Measurements from ENCODE around the gene RAP1GAP2. TPM values are rescaled to one million over a fixed set of nuclear protein-coding genes. Genes with fewer than 3 reads are reported as not detected.

RAP1GAP2 gene
- total RNA-seq, 2 experiments from 2014 or later: 0.81 to 0.86 TPM

DNA sequence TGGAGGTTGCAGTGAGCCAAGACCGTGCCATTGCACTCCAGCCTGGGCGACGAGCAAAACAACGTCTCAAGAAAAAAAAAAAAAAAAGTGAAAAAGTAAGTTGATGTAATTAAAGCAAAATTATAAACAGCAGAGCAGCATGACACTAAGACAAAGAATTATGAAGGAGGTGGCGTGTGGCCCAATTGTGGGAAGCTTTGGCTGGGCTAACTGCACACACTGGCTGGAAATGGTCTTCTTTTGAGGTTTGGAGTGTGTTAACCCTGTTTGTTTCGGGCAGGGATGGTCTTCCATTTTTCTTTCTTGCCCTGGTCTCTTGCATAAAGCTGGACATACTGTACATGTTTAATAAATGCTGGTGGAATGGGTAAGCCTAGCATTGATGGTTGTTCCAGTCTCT lies 54.8 kb downstream of the RAP1GAP2 start:
- DNase-seq: no peak
- Mint-ChIP-seq H3K27me3 (ENCODE audit: low read depth) (peaks cover 25% of the 10 kb centered on the region), H3K4me1 (ENCODE audit: low read depth) (peaks cover 26% of the 10 kb centered on the region), H3K9me3 (no peaks in the 10 kb centered on the region), H3K27ac (no peak overlapping the region), H3K4me3 (no peak overlapping the region), H3K36me3 (ENCODE audit: low read depth) (no peaks in the 10 kb centered on the region)
- intact Hi-C loops (cut with micrococcal nuclease): no loop called here
- CTCF ChIA-PET: interaction anchor here (0.6 to 2.0 kb wide), 5 partner anchors 22 to 162 kb away, joined by 3 to 7 read pairs (median 6); no protein-coding TSS in a partner anchor

DNA sequence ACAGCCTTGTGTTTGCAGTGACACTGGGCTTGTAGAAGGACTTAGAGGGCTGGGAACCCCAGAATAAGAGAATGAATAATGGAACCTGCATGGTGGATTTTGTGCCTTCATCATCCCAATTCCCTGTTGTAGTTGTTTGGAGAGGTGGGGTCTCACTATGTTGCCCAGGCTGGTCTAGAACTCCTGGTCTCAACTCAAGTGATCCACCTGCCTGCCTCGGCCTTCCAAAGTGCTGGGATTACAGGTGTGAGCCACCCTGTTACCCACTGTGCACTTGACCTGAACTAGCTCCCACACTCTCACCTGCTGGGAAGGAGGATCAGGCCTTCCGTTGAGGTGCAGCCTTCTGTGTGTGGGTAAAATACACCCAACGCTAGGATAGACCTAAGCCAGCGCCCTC lies 55.4 kb downstream of the RAP1GAP2 start:
- Mint-ChIP-seq H3K4me1 (ENCODE audit: low read depth) (peaks cover 26% of the 10 kb centered on the region), H3K36me3 (ENCODE audit: low read depth) (no peaks in the 10 kb centered on the region), H3K27ac (no peak overlapping the region), H3K4me3 (no peak overlapping the region), H3K27me3 (ENCODE audit: low read depth) (peaks cover 27% of the 10 kb centered on the region), H3K9me3 (no peaks in the 10 kb centered on the region)
- no peak for DNase-seq
- CTCF ChIA-PET: interaction anchor here (0.5 to 2.0 kb wide), 5 partner anchors 21 to 161 kb away, joined by 3 to 7 read pairs (median 6); no protein-coding TSS in a partner anchor
- intact Hi-C loops (cut with micrococcal nuclease): no loop called here

DNA sequence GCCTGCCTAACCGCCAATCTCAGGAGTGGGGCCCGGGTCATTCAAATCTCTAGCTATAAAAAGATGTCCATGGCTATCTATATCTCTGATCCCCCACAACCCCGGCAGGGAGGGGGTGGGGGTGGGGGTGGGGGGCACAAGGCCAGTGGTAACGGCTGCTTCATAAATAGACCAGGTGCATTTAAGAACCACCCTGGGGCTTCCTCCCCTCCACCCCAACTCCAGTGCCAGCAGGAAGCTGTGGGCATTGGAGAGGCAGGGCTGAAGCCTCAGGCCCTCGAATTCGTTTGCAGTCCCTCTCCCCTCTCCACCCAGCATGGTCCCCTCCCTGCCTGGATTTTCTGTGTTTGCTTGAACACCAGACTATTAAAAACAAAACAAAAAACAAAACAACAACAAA lies 56.0 kb downstream of the RAP1GAP2 start:
- Mint-ChIP-seq H3K9me3 (no peaks in the 10 kb centered on the region), H3K36me3 (ENCODE audit: low read depth) (no peaks in the 10 kb centered on the region), H3K4me1 (ENCODE audit: low read depth) (peaks cover 26% of the 10 kb centered on the region), H3K4me3 (peak overlapping the region; percentile 27), H3K27ac (no peak overlapping the region), H3K27me3 (ENCODE audit: low read depth) (peaks cover 30% of the 10 kb centered on the region)
- intact Hi-C loops (cut with micrococcal nuclease): no loop called here
- CTCF ChIA-PET: interaction anchor here (1.9 to 2.0 kb wide), 4 partner anchors 25 to 160 kb away, joined by 4 to 7 read pairs (median 6); no protein-coding TSS in a partner anchor
- DNase-seq: no peak

DNA sequence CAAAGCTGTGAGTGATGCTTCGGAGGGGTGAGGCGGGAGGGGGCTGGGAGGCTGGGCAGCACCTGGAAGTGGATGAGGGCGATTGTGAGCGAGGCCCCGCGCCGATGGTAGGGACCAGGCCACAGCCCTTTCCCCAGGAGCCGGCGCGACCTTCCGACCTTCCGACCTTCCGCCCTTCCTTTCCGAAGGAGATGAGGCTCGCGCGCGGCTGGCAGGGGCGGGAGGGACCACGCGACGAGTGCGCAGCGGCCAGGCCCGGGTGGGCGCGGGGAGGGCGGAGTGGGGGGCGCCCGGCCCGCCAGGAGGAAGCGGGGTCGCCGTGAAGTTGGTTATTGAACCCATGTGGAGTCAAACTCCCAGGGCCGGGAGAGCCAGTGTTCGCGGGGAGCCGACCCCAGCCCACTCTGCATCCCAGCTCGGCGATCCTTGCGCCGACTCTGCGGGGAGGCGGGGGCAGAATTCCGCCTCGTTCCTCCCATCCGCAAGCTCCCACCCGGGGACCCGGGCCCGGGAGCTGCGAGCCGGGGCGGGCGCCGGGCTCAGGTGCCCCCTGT lies 56.6 kb downstream of the RAP1GAP2 start:
- Mint-ChIP-seq H3K9me3 (no peaks in the 10 kb centered on the region), H3K27me3 (ENCODE audit: low read depth) (peaks cover 30% of the 10 kb centered on the region), H3K4me1 (ENCODE audit: low read depth) (peaks cover 22% of the 10 kb centered on the region), H3K36me3 (ENCODE audit: low read depth) (no peaks in the 10 kb centered on the region), H3K4me3 (peak overlapping the region; percentile 43), H3K27ac (no peak overlapping the region)
- no peak for DNase-seq
- intact Hi-C loops (cut with micrococcal nuclease): no loop called here
- CTCF ChIA-PET: interaction anchor here (1.9 to 2.0 kb wide), 4 partner anchors 26 to 160 kb away, joined by 4 to 7 read pairs (median 6); no protein-coding TSS in a partner anchor

DNA sequence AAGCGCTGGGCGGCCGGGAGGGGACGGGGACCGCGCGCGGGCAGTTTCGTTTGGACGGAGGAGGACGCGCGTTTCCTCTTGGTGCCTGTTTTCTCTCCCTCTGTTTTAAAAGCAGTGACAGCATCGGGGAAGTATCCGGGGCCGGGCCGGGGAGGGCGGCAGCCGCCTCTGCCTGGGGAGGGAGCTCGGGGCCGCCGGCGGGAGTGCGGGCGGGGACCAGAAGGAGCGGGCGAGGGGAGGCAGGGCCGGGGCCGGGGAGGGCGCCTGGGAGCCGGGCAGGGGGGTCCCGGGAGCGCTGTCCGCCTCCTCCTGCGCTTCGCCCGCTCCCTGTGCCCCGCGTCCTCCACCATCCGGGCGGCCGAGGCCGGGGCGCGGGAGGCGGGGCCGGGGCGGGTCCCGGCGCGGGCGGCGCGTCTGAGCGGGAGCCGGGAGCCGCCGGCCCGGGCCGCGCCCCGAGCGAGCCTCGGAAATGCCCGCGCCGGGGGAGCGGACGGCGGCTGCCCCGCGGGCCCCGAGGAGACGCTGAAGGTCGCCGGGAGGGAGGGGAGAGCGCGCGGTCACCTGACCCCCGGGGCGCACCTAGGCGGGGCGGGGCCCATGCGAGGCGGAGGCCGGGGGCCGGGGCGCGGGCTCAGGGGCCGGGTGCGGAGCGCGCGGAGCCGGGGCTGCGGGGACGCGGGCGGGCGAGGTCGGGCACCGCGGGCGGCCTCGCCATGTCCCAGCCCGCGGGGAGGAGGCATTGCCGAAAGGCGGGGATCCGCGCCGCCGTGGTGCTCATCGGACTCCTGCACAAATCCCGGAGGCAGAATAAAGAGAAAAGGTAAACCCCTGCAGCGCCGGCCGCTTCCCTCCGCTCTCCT lies 57.3 kb downstream of the RAP1GAP2 start:
- peaks cover 30% of the 10 kb centered on the region for H3K27me3 Mint-ChIP-seq (ENCODE audit: low read depth)
- peak overlapping the region; percentile 80 for H3K4me3 Mint-ChIP-seq
- no peak overlapping the region for H3K27ac Mint-ChIP-seq
- H3K4me1 Mint-ChIP-seq (ENCODE audit: low read depth): peaks cover 15% of the 10 kb centered on the region
- H3K36me3 Mint-ChIP-seq (ENCODE audit: low read depth): no peaks in the 10 kb centered on the region
- no peaks in the 10 kb centered on the region for H3K9me3 Mint-ChIP-seq
- CTCF ChIA-PET: interaction anchor here (1.9 kb wide), 1 partner anchor 77 kb away, joined by 4 read pairs; no protein-coding TSS in a partner anchor
- intact Hi-C loops (cut with micrococcal nuclease): no loop called here
- DNase-seq: peak; percentile 44

DNA sequence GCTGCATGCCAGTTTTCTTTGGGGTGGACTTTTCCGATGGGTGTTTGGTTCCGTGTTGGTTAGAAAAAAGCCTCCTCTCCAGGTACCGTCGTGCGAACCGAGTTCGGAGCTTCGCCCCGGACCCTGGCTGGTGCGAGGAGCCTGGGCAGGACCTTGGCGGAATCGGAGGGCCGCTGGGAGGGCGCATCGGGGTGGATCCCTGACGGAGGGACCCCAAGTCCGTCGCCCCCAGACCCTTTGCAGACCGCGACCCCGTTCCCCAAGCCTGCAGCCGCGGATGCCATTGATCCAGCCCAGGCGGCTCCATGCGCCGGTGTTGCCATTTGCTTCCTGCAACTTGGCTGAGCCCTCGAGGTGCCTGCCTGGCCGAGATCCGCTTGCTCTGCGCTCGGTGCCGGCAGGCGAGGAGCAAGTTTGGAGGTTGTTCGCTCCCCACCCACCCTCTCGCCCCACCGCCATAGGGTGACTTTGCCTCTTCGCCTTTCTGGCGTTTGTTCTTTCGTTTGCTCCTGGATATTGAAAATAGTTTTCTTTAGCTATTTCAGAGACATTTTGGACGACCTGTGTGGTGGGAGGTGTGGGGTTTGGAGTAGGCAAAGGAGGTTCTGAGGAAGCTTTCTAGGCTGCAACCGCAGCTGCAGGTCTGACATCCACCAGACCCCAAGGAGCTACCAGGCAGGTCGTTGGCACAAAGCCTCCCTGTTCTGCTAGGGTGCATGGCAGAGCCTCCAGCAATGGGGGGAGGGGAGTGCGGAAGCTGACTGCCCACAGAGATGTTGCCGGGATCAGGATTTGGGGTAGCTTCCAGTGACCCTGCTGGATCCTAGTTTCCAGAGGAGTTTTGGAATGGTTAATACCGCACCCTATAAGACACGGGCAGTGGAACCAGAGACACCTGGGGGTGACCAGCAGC lies 58.2 kb downstream of the RAP1GAP2 start:
- Mint-ChIP-seq H3K9me3 (no peaks in the 10 kb centered on the region), H3K4me1 (ENCODE audit: low read depth) (peaks cover 11% of the 10 kb centered on the region), H3K36me3 (ENCODE audit: low read depth) (no peaks in the 10 kb centered on the region), H3K4me3 (peak overlapping the region; percentile 80), H3K27me3 (ENCODE audit: low read depth) (peaks cover 26% of the 10 kb centered on the region), H3K27ac (peak overlapping the region; percentile 30)
- intact Hi-C loops (cut with micrococcal nuclease): no loop called here
- peak; percentile 46 for DNase-seq
- CTCF ChIA-PET: interaction anchor here (0.5 to 1.1 kb wide), 3 partner anchors 76 to 158 kb away, joined by 4 read pairs; no protein-coding TSS in a partner anchor

DNA sequence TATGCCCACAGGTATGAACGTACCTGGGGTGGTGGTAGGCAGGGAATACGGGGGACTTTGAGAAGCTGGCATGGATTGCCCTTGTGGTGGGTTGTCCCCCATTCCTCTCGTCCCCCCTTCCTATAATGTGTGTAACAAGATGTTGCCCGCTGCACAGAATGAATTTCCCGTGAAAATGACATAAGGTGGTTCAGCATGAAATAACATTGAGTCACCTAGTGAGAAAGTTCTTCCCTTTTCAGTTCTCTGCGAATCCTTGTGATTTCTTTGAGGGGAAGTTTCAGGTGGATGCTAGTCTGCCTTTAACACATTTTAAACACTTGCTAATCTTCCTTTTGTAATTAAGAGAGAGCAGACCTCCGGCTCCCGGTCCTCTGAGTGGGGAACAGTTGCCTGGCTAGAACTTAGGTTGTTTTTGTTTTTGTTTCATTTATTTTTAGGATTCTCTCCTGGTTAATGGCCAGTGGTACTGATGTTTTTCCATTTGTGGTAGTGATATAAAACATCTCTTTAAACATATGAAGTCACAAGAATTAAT lies 58.9 kb downstream of the RAP1GAP2 start:
- CTCF ChIA-PET: interaction anchor here (1.1 kb wide), 2 partner anchors 75 to 158 kb away, joined by 4 read pairs; no protein-coding TSS in a partner anchor
- H3K4me1 Mint-ChIP-seq (ENCODE audit: low read depth): peaks cover 11% of the 10 kb centered on the region
- no peak overlapping the region for H3K27ac Mint-ChIP-seq
- H3K4me3 Mint-ChIP-seq: peak overlapping the region; percentile 80
- no peak for DNase-seq
- no peaks in the 10 kb centered on the region for H3K9me3 Mint-ChIP-seq
- H3K36me3 Mint-ChIP-seq (ENCODE audit: low read depth): no peaks in the 10 kb centered on the region
- peaks cover 26% of the 10 kb centered on the region for H3K27me3 Mint-ChIP-seq (ENCODE audit: low read depth)
- intact Hi-C loops (cut with micrococcal nuclease): no loop called here

DNA sequence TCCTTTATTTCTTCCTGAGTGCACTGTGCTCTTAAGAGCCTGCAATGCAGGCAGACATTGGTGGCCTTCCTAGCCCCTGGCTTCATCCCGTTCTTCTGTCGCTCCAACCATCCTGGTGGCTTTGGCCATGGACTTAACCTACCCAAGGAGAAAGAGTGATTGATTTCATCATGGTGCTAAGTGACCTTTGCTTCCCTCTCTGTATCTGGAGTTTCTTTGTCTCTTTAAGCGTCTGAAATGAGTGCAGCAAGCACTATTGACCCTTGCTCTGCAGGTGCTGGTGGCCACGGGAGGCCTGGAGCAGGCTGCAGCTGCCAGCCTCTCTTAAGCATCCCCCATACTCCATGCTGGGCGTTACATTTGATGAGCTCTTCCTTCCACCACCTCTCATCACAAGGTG lies 60.5 kb downstream of the RAP1GAP2 start:
- no peak for DNase-seq
- Mint-ChIP-seq H3K27ac (no peak overlapping the region), H3K36me3 (ENCODE audit: low read depth) (no peaks in the 10 kb centered on the region), H3K4me3 (no peak overlapping the region), H3K27me3 (ENCODE audit: low read depth) (peaks cover 20% of the 10 kb centered on the region), H3K9me3 (no peaks in the 10 kb centered on the region), H3K4me1 (ENCODE audit: low read depth) (peaks cover 11% of the 10 kb centered on the region)
- CTCF ChIA-PET: interaction anchor here (1.6 kb wide), 1 partner anchor 70 kb away, joined by 6 read pairs; no protein-coding TSS in a partner anchor
- intact Hi-C loops (cut with micrococcal nuclease): no loop called here

DNA sequence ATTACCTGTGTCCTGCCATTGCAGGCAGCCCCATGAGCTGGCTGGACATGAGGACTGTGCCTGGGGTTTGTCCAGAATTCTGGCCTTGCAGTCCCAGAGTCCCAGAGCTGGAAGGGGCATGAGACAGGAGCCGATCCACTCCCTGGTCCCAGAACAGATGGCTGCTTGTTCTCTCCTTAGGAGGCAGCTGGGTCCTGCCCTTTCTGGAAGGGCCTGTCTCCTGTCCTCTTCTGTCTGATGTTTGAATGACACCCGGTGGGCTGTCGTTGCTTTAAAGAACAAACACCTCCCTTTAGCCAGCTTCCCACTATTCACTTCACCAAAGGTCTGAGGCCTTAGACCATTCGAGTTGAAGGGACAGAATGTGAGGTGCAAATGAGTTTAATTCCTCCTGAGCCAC lies 63.8 kb downstream of the RAP1GAP2 start:
- CTCF ChIA-PET: interaction anchor here (0.9 kb wide), 1 partner anchor 11 kb away, joined by 4 read pairs; no protein-coding TSS in a partner anchor
- peaks cover 8% of the 10 kb centered on the region for H3K27me3 Mint-ChIP-seq (ENCODE audit: low read depth)
- H3K9me3 Mint-ChIP-seq: no peaks in the 10 kb centered on the region
- H3K4me3 Mint-ChIP-seq: no peak overlapping the region
- peaks cover 3% of the 10 kb centered on the region for H3K4me1 Mint-ChIP-seq (ENCODE audit: low read depth)
- H3K36me3 Mint-ChIP-seq (ENCODE audit: low read depth): no peaks in the 10 kb centered on the region
- no peak for DNase-seq
- no peak overlapping the region for H3K27ac Mint-ChIP-seq
- intact Hi-C loops (cut with micrococcal nuclease): no loop called here

DNA sequence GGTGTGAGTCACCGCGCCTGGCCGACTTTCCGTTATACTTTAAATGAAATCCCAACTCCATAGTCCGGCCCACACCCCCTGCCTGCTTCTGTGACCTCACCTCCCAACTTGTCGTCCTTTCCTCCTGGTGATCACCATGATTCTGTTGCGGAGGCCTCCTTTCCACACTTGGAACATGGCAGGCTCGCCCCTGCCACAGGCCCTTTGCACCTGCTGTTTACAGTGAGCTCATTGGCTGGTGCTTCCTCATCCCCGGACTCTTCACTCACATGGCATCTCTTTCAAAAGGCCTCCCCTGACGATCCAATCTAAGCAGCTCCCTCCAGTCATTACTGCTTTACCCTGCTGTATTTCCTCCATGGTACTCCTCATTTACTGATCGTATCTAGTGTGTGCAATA lies 64.6 kb downstream of the RAP1GAP2 start:
- intact Hi-C loops (cut with micrococcal nuclease): no loop called here
- H3K27me3 Mint-ChIP-seq (ENCODE audit: low read depth): peaks cover 5% of the 10 kb centered on the region

DNA sequence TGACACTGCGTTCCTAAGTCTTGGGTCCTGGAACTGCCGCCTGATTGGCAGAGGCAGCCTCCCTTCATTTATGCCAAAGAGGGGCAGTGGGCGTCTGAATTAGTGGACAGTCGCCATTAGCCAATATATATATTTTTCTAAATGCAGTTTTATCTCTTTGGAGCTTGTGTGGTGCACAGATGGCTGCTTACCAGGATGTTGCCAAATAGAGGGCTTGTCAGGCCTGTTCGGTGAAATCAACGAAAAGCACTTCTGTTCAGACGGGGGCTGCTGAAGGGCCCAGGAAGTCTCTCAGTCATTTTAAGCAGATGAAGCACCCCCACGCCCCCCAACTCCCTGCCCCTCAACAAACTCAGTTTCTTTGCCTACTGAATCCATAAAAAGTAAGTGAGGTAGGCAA lies 66.0 kb downstream of the RAP1GAP2 start:
- CTCF ChIA-PET: no interaction called here

More for the DNA sequence above, 64.6 kb downstream of the RAP1GAP2 start:
- Mint-ChIP-seq H3K36me3 (ENCODE audit: low read depth) (peaks cover 2% of the 10 kb centered on the region), H3K4me3 (no peak overlapping the region), H3K4me1 (ENCODE audit: low read depth) (no peaks in the 10 kb centered on the region), H3K27ac (no peak overlapping the region), H3K9me3 (no peaks in the 10 kb centered on the region)
- CTCF ChIA-PET: no interaction called here
- DNase-seq: no peak

More for the DNA sequence above, 66.0 kb downstream of the RAP1GAP2 start:
- DNase-seq: no peak
- Mint-ChIP-seq H3K27me3 (ENCODE audit: low read depth) (no peaks in the 10 kb centered on the region), H3K4me3 (no peak overlapping the region), H3K4me1 (ENCODE audit: low read depth) (no peaks in the 10 kb centered on the region), H3K36me3 (ENCODE audit: low read depth) (peaks cover 3% of the 10 kb centered on the region), H3K27ac (no peak overlapping the region), H3K9me3 (no peaks in the 10 kb centered on the region)
- intact Hi-C loops (cut with micrococcal nuclease): no loop called here
